HCT116 (cell line): ENCODE measurements around the gene LDAF1. TPM values are rescaled to one million over a fixed set of nuclear protein-coding genes. Genes with fewer than 3 reads are reported as not detected.

Source experiments
- ATAC-seq: fragments of 200-7000 bp; cut with Tn5 transposase; 2 replicates; pipeline ENCODE4 v1.9.1; 2020; ENCODE audit warnings: mild to moderate bottlenecking, moderate library complexity
- BruUV-seq: library from RNA; stranded (reverse); fragments of 400-500 nt; replicated peaks from 2 replicates; lab custom pipeline; 2021; lab: Mats Ljungman, UMichigan
- CTCF ChIA-PET: fragments of 300-600 bp; sonication (Branson Sonifier 250); formaldehyde crosslinking; loops from one replicate; lab custom pipeline; 2021; ENCODE audit warnings: antibody characterized with exemption; lab: Charles Lee
- POLR2A ChIA-PET: fragments of 300-600, 350-600 bp; sonication (Branson Sonifier 250); formaldehyde crosslinking; loops from one replicate; lab custom pipeline; 2021; ENCODE audit warnings: antibody characterized with exemption; lab: Charles Lee
- RAD21 ChIA-PET, 2 experiments: fragments of 300-600 bp; sonication (Branson Sonifier 250); formaldehyde crosslinking; loops; one replicate each; lab custom pipeline; 2023; ENCODE audit warnings: low total read pairs in 2 of 2; ENCODE audit not compliant: uncharacterized antibody in 2 of 2, unreplicated experiment in 2 of 2, low non-redundant PET in 1 of 2; lab: Charles Lee
- DNase-seq: peaks from one replicate; pipeline ENCODE4 v3.0.0-alpha.2; 2010; ENCODE audit warnings: low read depth, low spot score
- H2AFZ ChIP-seq: fragments of 200-600 bp; shearing (Covaris generic), sonication (generic); 2 replicates; pipeline ENCODE4 v1.6.1; 2017; ENCODE audit warnings: low read depth, mixed run types, mixed read lengths, antibody characterized with exemption, low read length; ENCODE audit not compliant: poor library complexity, severe bottlenecking
- H3K27ac ChIP-seq: 2 replicates; pipeline ENCODE4 v1.5.1; 2012; ENCODE audit warnings: low read depth, low read length
- H3K27me3 ChIP-seq: fragments of 200-600 bp; sonication (generic); 2 replicates; pipeline ENCODE4 v1.6.1; 2016; ENCODE audit warnings: mixed run types, low read length, mixed read lengths; ENCODE audit not compliant: insufficient read depth
- H3K36me3 ChIP-seq, 2 experiments: fragments of 200-500 bp in 1 of 2; fragments of 200-600 bp in 1 of 2; sonication (Bioruptor generic) in 1 of 2; sonication (generic) in 1 of 2; 2 replicates each; pipeline versions ENCODE4 v1.5.1 to v1.6.1; 2014 to 2016; ENCODE audit warnings: low read length in 2 of 2, inconsistent platforms in 1 of 2, mixed read lengths in 1 of 2, mixed run types in 1 of 2; ENCODE audit not compliant: insufficient read depth in 2 of 2, control insufficient read depth in 1 of 2
- H3K4me1 ChIP-seq, 2 experiments: fragments of 200-600 bp in 1 of 2; sonication (generic) in 1 of 2; 2 replicates each; pipeline versions ENCODE4 v1.5.1 to v1.6.1; 2012 to 2017; ENCODE audit warnings: low read length in 2 of 2, inconsistent platforms in 1 of 2, mild to moderate bottlenecking in 1 of 2, mixed read lengths in 1 of 2, mixed run types in 1 of 2, moderate library complexity in 1 of 2; ENCODE audit not compliant: insufficient read depth in 2 of 2, control insufficient read depth in 1 of 2
- H3K4me2 ChIP-seq: fragments of 200-600 bp; sonication (generic); 2 replicates; pipeline ENCODE4 v1.6.1; 2017; ENCODE audit warnings: mixed run types, low read length, mixed read lengths
- H3K4me3 ChIP-seq, 2 experiments: fragments of 200-600 bp in 1 of 2; sonication (generic) in 1 of 2; replicated peaks in 1 of 2; 2 replicates each; pipeline ENCODE4 v1.5.1; 2011 to 2016; ENCODE audit warnings: low read length in 2 of 2, control low read depth in 1 of 2, low read depth in 1 of 2, mild to moderate bottlenecking in 1 of 2, mixed read lengths in 1 of 2, mixed run types in 1 of 2
- H3K79me2 ChIP-seq: fragments of 200-600 bp; sonication (generic); 2 replicates; pipeline ENCODE4 v1.6.1; 2017; ENCODE audit warnings: mild to moderate bottlenecking, mixed run types, low read length, moderate library complexity, mixed read lengths; ENCODE audit not compliant: insufficient read depth
- H3K9ac ChIP-seq: fragments of 200-600 bp; sonication (generic); 2 replicates; pipeline ENCODE4 v1.6.1; 2016; ENCODE audit warnings: low read length, mixed read lengths
- H3K9me2 ChIP-seq: fragments of 200-600 bp; sonication (generic), shearing (Covaris generic); 2 replicates; pipeline ENCODE4 v1.6.1; 2017; ENCODE audit warnings: mixed run types, mild to moderate bottlenecking, moderate library complexity; ENCODE audit not compliant: insufficient read depth
- H3K9me3 ChIP-seq, 2 experiments: fragments of 200-500 bp in 1 of 2; fragments of 200-600 bp in 1 of 2; sonication (Bioruptor generic) in 1 of 2; sonication (generic) in 1 of 2; 2 replicates each; pipeline ENCODE4 v1.6.1; 2014 to 2017; ENCODE audit warnings: low read length in 2 of 2, mixed read lengths in 2 of 2, inconsistent platforms in 1 of 2, low read depth in 1 of 2, mild to moderate bottlenecking in 1 of 2, mixed run types in 1 of 2, moderate library complexity in 1 of 2; ENCODE audit not compliant: control insufficient read depth in 1 of 2, insufficient read depth in 1 of 2
- H4K20me1 ChIP-seq: fragments of 200-600 bp; sonication (generic), shearing (Covaris generic); 2 replicates; pipeline ENCODE4 v1.6.1; 2017; ENCODE audit warnings: mixed run types, mild to moderate bottlenecking, moderate library complexity; ENCODE audit not compliant: insufficient read depth
- ATF3 ChIP-seq: IDR thresholded peaks from 2 replicates; pipeline ENCODE4 v1.6.1; 2012
- CBX3 ChIP-seq: IDR thresholded peaks from 2 replicates; pipeline ENCODE4 v1.6.1; 2012; ENCODE audit warnings: low read depth
- CTCF ChIP-seq, 3 experiments: fragments of 200-600 bp in 1 of 3; sonication (generic) in 1 of 3; IDR thresholded peaks in 2 of 3; conservative IDR thresholded peaks in 1 of 3; 2 replicates each; pipeline ENCODE4 v1.5.1; 2012 to 2017; ENCODE audit warnings: low read depth in 2 of 3, low read length in 2 of 3, antibody characterized with exemption in 1 of 3, borderline replicate concordance in 1 of 3, control low read depth in 1 of 3, mild to moderate bottlenecking in 1 of 3, mixed read lengths in 1 of 3, mixed run types in 1 of 3, moderate library complexity in 1 of 3; ENCODE audit not compliant: insufficient read depth in 1 of 3
- EGR1 ChIP-seq: IDR thresholded peaks from 2 replicates; pipeline ENCODE4 v1.6.1; 2012; ENCODE audit warnings: low read depth
- EZH2 ChIP-seq: fragments of 200-600 bp; sonication (generic); IDR thresholded peaks from 2 replicates; pipeline ENCODE4 v1.6.1; 2017; ENCODE audit warnings: antibody characterized with exemption, mixed run types
- EZH2phosphoT487 ChIP-seq: fragments of 200-600 bp; IDR thresholded peaks from 2 replicates; pipeline ENCODE4 v1.6.1; 2018; ENCODE audit warnings: antibody characterized with exemption, borderline replicate concordance
- MAX ChIP-seq: IDR thresholded peaks from 2 replicates; pipeline ENCODE4 v1.6.1; 2012
- POLR2A ChIP-seq: IDR thresholded peaks from 2 replicates; pipeline ENCODE4 v1.7.0; 2011; ENCODE audit warnings: borderline replicate concordance; ENCODE audit not compliant: insufficient read depth, insufficient read length; ENCODE audit errors: extremely low read depth
- POLR2AphosphoS5 ChIP-seq: IDR thresholded peaks from 2 replicates; pipeline ENCODE4 v1.6.1; 2011; ENCODE audit warnings: mild to moderate bottlenecking, low read depth, low read length, moderate library complexity
- RAD21 ChIP-seq: IDR thresholded peaks from 2 replicates; pipeline ENCODE4 v1.6.1; 2012; ENCODE audit warnings: low read depth, mild to moderate bottlenecking
- REST ChIP-seq: IDR thresholded peaks from 2 replicates; pipeline ENCODE4 v1.6.1; 2012; ENCODE audit warnings: low read depth
- SP1 ChIP-seq: IDR thresholded peaks from 2 replicates; pipeline ENCODE4 v1.6.1; 2012; ENCODE audit warnings: low read depth
- YY1 ChIP-seq: IDR thresholded peaks from 2 replicates; pipeline ENCODE4 v1.6.1; 2011; ENCODE audit warnings: low read length, low read depth, moderate library complexity, mild to moderate bottlenecking; ENCODE audit not compliant: insufficient replicate concordance; ENCODE audit errors: extremely low read depth
- ZFX ChIP-seq: fragments of 450-650 bp; IDR thresholded peaks from 2 replicates; pipeline ENCODE4 v1.6.1; 2017
- intact Hi-C: fragments of 100-400 bp; cut with micrococcal nuclease; formaldehyde crosslinking; loops from 2 replicates; pipeline ENCODE4 v1.10.0; 2022
- total RNA-seq: library from RNA; stranded (reverse); gene quantifications from one replicate; pipeline ENCODE4 v1.2.1, GENCODE V29; 2021; ENCODE audit not compliant: unreplicated experiment

The LDAF1 gene
- total RNA-seq, 1 experiment from 2014 or later: 30.0 TPM

DNA sequence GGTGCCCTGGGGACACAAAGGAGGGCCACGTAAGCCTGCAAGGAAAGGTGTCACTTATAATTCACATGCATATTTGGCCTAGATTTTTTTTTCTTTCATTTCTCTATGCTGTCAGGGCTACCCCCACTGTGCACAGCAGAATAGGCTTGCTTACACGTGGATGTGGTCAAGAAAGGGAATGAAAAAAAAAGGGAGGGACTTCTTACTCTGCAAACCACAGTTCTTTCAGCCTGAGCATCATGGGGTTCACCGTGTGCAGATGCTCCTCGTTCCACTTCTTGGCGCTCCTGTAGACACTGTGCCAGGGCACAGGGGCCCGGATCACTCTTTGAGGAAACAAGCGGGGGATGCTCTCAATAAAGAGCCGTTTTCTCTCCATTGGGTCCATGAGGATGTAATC lies 24.4 kb upstream of the LDAF1 start:
- H3K4me1 ChIP-seq: no peaks in the 10 kb centered on the region
- no peak overlapping the region for H3K9ac ChIP-seq
- ChIA-PET RAD21 (no interaction called here), POLR2A (no interaction called here), CTCF (no interaction called here)
- H4K20me1 ChIP-seq: no peaks in the 10 kb centered on the region
- no peaks in the 10 kb centered on the region for H3K9me2 ChIP-seq
- no peaks in the 10 kb centered on the region for H3K9me3 ChIP-seq
- ATAC-seq (no peak), DNase-seq (no peak)
- BruUV-seq: no TSS peak
- H2AFZ ChIP-seq: no peak overlapping the region
- peaks cover 6% of the 10 kb centered on the region; the same call in 1 of the 2 replicates for H3K27me3 ChIP-seq
- H3K79me2 ChIP-seq: no peaks in the 10 kb centered on the region
- H3K36me3 ChIP-seq: no peaks in the 10 kb centered on the region
- H3K4me3 ChIP-seq: no peak overlapping the region
- intact Hi-C loops: no loop called here
- H3K4me2 ChIP-seq: no peak overlapping the region
- H3K27ac ChIP-seq: no peak overlapping the region
- TF ChIP-seq ZFX: no peak
- no peak for TF ChIP-seq CTCF (IDR thresholded peaks at IDR 0.05 in 2 of 3, conservative IDR thresholded peaks at IDR 0.05 in 1 of 3; ENCODE audit: borderline replicate concordance in 1 of 3, insufficient read depth in 1 of 3, low read depth in 2 of 3, low read length in 2 of 3)
- TF ChIP-seq ATF3: no peak
- no peak for TF ChIP-seq RAD21
- no peak for TF ChIP-seq EZH2
- no peak for TF ChIP-seq POLR2A
- no peak for TF ChIP-seq SP1
- no peak for TF ChIP-seq CBX3
- no peak for TF ChIP-seq POLR2AphosphoS5
- TF ChIP-seq EGR1: no peak
- no peak for TF ChIP-seq EZH2phosphoT487
- TF ChIP-seq REST: no peak
- no peak for TF ChIP-seq YY1
- no peak for TF ChIP-seq MAX
